ENCODE measurements around the gene BRF1. TPM values are rescaled to one million over a fixed set of nuclear protein-coding genes. Genes with fewer than 3 reads are reported as not detected.
A peak's percentile ranks its signal among the peaks of the same experiment; 100 is the strongest.

BRF1 gene
- total RNA-seq, 1 donor from 2014 or later: 59.8 TPM

GRCh38 chr14:105210266-105211025, 90.4 kb downstream of the BRF1 start:
- no peak for DNase-seq

DNA sequence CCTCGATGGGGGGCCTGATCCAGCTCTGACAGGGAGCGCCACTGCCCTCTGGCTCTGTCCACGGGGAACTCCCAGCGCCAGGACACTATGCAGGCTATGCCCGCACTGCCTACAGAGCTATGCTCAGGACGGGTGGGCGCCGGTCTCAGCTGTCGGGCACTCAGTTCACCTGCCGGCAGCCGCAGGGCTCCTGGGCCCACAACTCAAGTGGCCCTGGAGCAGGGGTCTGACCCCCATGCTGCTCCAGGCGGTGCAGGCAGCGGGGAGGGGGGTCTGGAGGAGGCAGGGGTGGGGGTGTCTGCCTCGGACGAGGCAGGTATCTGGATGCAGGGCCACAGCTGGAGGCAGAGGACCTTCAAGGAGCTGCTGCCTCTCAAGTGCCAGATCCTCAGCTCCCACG, 91.2 kb downstream of the BRF1 start:
- no peak for DNase-seq

DNA sequence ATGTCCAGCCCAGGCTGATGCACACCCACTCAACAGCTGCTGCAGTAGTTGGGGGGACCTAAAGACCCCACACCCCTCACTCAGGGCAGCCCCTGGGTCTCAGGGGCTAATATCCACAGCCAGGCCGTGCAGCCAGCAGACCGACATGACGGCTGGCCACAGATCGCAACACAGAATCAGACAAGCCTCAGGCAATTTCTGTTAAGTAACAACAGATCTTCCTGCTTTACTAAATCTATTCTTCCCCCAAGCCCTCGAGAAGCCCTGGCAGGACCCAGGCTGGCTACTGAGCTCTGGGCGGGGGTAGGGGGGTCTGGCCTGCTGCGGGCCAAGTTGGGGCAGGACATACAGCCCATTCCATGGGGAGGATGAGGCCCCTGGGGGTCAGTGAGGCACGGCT, 91.7 kb downstream of the BRF1 start:
- no peak for DNase-seq

GRCh38 chr14:105208738-105209075, 92.1 kb downstream of the BRF1 start:
- DNase-seq: no peak

- DNase-seq: no peak
Observed at GRCh38 chr14:105207996-105208737, 92.6 kb downstream of the BRF1 start.

- DNase-seq: no peak
Observed at GRCh38 chr14:105207460-105207901, 93.3 kb downstream of the BRF1 start.

- no peak for DNase-seq
Observed at GRCh38 chr14:105206873-105207272, 93.9 kb downstream of the BRF1 start.

- peak; percentile 65 for DNase-seq
Observed at GRCh38 chr14:105205673-105206208, 95.1 kb downstream of the BRF1 start.

DNA sequence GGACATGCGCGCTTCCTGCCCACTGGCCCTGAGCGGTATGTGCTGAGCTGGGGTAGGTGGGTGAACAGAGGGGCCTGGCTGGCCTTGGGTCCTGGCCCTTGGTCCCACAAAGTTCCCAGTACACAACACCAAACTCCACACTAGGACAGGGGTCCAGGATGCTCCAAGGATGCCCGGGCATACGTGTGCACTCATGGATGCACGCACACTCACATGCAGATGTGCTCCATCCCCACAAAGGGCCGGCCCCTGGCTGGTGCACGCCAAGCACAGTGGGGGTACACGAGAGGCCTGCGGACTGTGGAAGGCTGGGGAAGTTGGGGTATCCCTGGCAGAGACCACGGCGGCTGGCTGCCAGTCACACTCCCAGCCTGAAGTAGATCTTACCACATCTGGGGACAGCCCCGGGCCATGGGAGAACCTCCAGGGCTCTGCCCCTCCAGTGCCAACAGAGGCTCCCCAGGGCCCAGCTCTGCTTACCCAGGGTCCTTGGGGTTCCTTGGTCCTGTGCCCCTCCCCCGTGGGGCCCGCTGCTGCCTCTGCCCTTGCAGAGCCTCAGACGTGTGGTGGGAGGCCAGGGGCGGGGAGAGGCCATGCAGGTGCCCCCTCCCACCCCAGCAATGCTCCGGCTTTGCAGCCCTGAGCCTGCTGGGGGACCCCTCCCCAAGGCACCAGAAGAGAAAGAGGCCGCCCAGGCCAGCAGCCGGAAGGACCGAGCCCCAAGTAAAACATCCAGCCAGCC, 95.7 kb downstream of the BRF1 start:
- DNase-seq: no peak

DNA sequence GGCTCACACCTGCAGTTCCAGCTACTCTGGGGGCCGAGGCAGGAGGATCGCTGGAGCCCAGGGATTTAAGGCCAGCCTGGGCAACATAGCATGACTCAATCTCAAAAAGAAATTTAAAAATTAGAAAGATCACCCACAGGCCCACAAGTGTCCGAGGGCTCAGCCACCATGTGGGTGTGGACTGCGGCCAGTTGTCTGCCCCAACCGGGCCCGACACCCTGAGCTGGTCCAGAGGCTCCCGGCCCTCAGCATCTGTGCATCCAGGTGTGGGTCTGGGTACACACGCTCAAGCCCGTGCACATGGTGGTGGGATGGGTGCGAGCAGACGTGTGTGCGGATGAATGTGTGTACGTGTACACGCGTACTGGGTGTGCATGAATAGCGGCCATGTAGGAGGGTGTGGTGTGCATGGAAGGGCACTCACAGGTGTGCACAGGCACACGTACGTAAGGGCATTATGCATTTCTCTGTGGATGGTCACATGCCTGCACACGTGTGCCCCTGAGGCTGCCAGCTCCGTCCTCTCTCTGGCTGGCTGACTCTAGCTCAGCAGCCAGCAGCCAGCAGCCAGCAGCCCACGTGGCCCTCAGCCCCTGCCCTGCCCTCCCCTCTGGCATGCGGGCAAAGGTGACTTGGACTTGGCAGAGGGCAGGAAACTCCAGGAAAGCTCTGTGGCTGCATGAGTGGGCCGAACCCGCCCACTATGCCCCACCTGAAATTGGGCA, 96.4 kb downstream of the BRF1 start:
- DNase-seq: no peak

DNA sequence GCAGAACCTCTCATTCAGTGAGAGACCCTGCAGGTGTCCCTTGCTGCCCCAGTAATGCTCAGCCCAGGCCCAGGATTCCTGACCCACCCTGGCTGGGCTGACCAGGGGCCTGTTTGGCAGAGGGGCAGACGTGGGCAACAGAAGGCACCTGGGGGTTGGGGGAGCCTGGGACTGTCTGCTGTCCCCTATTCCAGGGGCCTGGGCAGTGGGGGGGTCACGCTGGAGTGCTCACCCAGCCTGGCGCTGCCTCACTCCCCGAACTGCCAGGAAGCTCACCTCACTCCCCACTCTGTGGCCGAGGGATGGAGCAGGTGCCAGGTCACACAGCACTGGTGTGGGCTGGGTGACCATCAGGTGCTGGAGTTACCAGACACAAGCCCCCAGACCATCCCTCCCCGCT, 97.1 kb downstream of the BRF1 start:
- no peak for DNase-seq

DNA sequence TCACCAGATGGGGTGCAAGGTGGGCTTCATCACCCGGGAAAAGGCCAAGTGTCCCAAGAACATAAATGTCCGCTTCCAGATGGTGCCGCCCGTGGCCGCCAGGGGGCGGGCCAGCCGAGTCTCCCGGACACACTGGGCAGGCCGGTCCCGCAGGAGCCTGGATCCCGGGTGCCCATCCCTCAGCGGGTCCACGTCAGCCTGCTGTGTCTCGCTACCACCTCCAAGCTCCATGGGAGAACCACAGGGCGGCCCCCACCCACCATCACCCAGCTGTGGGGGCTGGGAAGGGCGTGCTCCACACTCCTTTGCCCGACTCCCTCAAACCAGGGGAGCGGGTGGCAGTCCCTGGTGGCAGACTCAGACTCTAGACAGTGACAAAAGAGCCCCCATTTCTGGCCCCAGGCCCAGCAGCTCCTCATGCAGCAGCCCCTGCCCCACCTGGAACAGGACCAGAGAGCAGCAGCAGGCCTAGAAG, 97.7 kb downstream of the BRF1 start:
- peak; percentile 81 for DNase-seq

- no peak for DNase-seq
Observed at GRCh38 chr14:105201925-105202513, 98.8 kb downstream of the BRF1 start.

DNA sequence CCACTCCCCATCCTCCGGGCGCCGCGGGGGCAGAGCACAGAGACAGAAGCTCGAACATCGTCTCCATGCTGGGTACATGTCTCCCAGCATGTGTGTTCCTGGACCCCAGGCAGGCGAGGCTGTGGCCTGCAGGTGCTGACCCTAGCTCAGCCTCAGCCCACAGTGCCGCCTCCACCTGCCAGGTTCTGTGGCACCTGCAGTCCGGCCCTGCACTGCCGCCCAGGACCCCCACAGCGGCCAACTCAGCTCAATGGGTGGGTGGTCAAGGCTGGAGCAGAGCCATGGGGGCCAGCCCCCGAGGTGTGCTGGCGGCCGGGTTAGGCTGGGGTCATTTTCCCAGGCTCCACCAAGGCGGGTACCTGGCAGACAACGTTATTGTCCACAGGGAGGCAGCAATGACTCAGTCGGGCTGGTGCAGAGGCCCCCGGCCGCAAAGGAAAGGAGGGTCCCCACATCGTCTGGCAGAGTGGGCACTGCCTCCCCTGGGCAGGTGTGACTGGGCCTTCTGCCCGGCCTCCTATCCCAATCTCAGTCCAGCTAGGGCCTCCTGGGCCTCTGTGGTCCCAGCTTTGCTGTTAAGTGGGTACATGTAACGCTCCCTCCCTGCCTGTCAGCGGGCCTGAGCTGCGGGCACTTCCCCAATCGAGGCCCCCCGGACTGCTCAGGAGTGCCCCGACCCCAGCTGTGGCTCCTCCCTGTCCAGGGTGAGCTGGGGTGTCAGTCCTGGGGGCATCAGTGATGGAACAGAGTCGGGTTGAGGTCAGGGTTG, 99.5 kb downstream of the BRF1 start:
- no peak for DNase-seq

DNA sequence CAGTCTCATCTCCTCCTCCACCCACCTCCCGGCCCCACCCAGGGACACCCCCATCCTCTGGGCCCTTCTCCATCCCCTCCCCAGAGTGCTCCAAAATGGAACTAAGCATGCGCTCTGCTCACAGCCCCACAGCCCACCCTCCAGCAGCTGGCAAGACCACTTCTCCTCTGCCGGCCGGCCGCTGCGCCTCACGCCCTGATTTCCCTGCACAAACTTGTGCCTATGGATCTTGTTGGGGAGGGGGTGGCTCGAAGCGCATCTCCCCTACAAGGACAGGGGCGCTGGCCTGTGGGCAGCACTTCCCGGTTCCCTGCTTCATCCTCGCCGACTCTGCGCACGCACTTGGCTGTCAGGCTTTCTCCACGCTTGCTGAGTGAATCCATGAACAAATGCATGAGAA, 100.2 kb downstream of the BRF1 start:
- no peak for DNase-seq

DNA sequence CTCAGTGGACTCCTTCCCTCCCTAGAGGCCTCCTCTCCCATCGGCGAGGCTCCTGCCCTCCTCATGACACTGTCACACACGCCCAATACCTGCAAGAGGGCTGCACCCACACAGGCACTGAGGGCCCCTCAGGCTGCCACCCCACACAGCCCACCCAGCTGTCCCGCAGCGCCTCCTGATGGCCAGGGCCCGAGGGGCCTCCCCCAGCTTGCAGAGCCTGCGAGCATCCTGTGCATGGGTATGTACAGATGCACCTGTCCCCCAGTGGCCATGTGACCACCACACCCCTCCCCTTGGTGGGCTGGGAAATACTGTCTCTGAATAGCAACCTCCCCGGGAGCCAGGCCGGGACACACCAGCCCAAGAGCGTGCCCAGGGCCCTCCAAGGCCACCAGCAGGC, 100.7 kb downstream of the BRF1 start:
- DNase-seq: no peak

DNA sequence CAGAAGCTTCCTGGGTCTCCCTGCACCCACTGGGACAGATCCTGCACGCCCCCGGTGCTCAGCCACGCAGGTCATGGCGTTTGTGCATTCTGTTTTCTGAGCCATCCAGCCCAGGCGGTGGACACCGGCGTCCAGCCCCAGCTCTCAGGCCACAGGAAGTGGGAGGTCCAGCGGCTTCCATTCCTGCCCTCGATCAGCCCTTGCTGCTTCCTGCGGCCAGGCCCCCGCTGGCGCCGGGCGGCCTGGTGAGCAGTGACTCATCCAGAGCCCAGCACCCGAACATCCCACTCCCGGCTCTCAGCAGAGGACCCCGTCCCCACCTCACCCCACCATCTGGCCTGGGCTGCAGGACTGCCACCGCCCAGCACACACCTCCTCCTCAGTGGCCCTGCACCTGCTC, 101.7 kb downstream of the BRF1 start:
- no peak for DNase-seq

DNA sequence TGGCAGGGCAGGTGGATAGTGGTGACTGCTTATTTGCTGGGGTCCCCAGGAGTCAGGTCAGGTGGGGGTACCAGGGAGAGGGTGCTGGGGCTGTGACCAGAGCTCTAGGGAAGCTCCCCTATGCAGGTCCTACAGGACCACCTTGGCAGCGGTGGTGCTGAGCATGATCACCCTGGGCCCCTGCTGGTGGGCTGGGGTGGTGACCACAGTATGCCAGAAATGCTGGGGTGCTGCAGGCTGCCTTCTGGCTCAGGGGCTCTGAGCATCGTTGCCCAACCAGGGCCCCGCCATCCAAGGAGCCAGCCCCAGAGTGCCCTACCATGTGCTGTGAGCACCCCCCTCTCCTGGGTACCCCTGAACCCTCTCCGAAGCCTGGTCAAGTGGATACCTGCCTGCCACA, 102.2 kb downstream of the BRF1 start:
- no peak for DNase-seq

GRCh38 chr14:105197211-105197641, 103.6 kb downstream of the BRF1 start:
- DNase-seq: peak; percentile 81

- peak; percentile 28 for DNase-seq
Observed at GRCh38 chr14:105196265-105196960, 104.4 kb downstream of the BRF1 start.

Measured in tongue (tissue), 2 donors.